Brain microvascular endothelial cell (primary cell): ENCODE data around the gene BMP2.
A peak's percentile ranks its signal among the peaks of the same experiment; 100 is the strongest.

ENCODE experiments used
- DNase-seq: peaks from one replicate; pipeline ENCODE4 v3.0.0-alpha.2; 2020
- H3K27ac ChIP-seq: fragments of 250-450 bp; sonication (Bioruptor Pico); 2 replicates; pipeline ENCODE4 v1.5.1; 2020; ENCODE audit warnings: mild to moderate bottlenecking, moderate library complexity
- H3K27me3 ChIP-seq: fragments of 250-450 bp; sonication (Bioruptor Pico); replicated peaks from 2 replicates; pipeline ENCODE4 v1.5.1; 2020; ENCODE audit warnings: mild to moderate bottlenecking
- H3K36me3 ChIP-seq: fragments of 250-450 bp; sonication (Bioruptor Pico); replicated peaks from 2 replicates; pipeline ENCODE4 v1.5.1; 2020; ENCODE audit warnings: mild to moderate bottlenecking
- H3K4me3 ChIP-seq: 2 replicates; pipeline ENCODE4 v1.5.1; 2011; ENCODE audit warnings: low read depth, mild to moderate bottlenecking, control low read depth, low read length, moderate library complexity
- in situ Hi-C: cut with HindIII; loops from 2 replicates; pipeline ENCODE4 v1.10.0; 2017; ENCODE audit warnings: low sequenced_read_pairs, low pct_ligation_motif_present
- TF ChIP-seq, protein P1 (sequence below): IDR thresholded peaks from 2 replicates; pipeline ENCODE4 v1.5.1; 2011; ENCODE audit warnings: low read depth, mild to moderate bottlenecking, moderate library complexity, low read length, control low read depth, inconsistent platforms; ENCODE audit errors: missing control alignments

Gene BMP2

DNA sequence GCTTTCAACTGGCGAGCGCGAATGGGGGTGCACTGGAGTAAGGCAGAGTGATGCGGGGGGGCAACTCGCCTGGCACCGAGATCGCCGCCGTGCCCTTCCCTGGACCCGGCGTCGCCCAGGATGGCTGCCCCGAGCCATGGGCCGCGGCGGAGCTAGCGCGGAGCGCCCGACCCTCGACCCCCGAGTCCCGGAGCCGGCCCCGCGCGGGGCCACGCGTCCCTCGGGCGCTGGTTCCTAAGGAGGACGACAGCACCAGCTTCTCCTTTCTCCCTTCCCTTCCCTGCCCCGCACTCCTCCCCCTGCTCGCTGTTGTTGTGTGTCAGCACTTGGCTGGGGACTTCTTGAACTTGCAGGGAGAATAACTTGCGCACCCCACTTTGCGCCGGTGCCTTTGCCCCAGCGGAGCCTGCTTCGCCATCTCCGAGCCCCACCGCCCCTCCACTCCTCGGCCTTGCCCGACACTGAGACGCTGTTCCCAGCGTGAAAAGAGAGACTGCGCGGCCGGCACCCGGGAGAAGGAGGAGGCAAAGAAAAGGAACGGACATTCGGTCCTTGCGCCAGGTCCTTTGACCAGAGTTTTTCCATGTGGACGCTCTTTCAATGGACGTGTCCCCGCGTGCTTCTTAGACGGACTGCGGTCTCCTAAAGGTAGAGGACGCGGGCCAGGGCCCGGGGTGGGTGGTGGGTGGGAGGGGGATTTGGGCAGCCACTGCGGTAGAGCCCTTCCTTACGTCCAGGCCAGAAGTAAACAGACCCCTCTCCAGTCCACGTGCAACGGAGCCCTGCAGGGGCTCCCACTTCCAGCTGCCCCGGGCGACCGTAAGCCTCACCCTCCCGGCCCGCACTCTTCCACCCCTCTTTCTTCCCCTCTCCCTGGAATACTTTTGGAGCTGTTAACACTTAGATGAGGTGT is 998 bp downstream of the BMP2 start:
- H3K27ac ChIP-seq = no peak overlapping the region
- in situ Hi-C loops = no loop called here
- H3K27me3 ChIP-seq = no peaks in the 10 kb centered on the region

DNA sequence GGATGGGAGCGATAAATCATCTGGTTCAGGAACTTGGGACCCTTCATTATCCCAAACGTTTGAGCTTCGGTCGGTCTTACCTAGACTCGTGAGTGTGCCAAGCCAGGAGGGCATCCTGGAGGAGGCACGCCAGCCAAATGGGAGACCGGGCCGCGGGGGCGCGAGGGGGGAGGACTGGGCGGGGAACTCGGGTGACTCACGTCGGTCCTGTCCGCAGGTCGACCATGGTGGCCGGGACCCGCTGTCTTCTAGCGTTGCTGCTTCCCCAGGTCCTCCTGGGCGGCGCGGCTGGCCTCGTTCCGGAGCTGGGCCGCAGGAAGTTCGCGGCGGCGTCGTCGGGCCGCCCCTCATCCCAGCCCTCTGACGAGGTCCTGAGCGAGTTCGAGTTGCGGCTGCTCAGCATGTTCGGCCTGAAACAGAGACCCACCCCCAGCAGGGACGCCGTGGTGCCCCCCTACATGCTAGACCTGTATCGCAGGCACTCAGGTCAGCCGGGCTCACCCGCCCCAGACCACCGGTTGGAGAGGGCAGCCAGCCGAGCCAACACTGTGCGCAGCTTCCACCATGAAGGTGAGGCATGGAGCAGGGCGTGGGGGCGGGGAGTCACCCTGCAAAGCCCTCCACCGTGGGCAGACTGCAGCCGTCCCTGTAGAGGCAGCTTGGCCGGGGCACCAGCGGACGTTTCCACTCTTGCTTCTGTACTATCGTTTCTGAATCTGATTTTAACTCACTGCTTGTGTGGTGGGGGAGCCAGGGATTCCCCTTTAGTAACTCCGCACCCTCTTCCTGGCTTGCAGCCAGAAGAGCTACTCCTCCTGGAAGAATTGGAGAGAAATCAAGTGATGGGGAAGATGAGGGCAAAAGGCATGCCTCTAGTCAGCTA is 2.7 kb downstream of the BMP2 start:
- Histone ChIP-seq H3K4me3 (peak overlapping the region; percentile 72), H3K36me3 (no peaks in the 10 kb centered on the region), H3K27ac (no peak overlapping the region), H3K27me3 (no peaks in the 10 kb centered on the region)
- in situ Hi-C loops = no loop called here
- DNase-seq = peak; percentile 14
- TF ChIP-seq, protein P1, sequence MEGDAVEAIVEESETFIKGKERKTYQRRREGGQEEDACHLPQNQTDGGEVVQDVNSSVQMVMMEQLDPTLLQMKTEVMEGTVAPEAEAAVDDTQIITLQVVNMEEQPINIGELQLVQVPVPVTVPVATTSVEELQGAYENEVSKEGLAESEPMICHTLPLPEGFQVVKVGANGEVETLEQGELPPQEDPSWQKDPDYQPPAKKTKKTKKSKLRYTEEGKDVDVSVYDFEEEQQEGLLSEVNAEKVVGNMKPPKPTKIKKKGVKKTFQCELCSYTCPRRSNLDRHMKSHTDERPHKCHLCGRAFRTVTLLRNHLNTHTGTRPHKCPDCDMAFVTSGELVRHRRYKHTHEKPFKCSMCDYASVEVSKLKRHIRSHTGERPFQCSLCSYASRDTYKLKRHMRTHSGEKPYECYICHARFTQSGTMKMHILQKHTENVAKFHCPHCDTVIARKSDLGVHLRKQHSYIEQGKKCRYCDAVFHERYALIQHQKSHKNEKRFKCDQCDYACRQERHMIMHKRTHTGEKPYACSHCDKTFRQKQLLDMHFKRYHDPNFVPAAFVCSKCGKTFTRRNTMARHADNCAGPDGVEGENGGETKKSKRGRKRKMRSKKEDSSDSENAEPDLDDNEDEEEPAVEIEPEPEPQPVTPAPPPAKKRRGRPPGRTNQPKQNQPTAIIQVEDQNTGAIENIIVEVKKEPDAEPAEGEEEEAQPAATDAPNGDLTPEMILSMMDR = no peak

More for the DNA sequence above, 998 bp downstream of the BMP2 start:
- DNase-seq = peak; percentile 16
- TF ChIP-seq, protein P1 = no peak
- peak overlapping the region; percentile 72 for H3K4me3 ChIP-seq
- H3K36me3 ChIP-seq = no peaks in the 10 kb centered on the region

DNA sequence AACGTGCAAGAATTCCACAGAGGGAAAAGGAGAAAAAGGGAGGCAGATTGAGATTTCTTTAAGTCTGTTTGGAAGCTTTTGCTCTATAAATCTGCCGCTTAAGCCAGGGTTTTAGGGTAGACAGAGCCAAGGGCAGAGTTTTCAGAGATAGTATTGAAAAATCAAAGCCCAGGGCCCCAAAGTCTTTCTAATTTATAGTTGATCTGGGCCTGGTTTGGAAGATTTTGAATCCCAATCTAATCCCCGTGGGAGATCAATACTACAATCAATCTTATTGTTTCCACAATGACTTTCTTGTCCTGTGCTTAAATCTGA is 3.3 kb downstream of the BMP2 start:
- no peaks in the 10 kb centered on the region for H3K36me3 ChIP-seq
- H3K4me3 ChIP-seq = peak overlapping the region; percentile 72
- in situ Hi-C loops = no loop called here
- DNase-seq = no peak
- TF ChIP-seq, protein P1 = no peak
- H3K27me3 ChIP-seq = no peaks in the 10 kb centered on the region
- no peak overlapping the region for H3K27ac ChIP-seq

GRCh38 chr20:6780433-6781190 is 13.1 kb downstream of the BMP2 start:
- in situ Hi-C loops = no loop called here
- TF ChIP-seq, protein P1 = no peak

DNA sequence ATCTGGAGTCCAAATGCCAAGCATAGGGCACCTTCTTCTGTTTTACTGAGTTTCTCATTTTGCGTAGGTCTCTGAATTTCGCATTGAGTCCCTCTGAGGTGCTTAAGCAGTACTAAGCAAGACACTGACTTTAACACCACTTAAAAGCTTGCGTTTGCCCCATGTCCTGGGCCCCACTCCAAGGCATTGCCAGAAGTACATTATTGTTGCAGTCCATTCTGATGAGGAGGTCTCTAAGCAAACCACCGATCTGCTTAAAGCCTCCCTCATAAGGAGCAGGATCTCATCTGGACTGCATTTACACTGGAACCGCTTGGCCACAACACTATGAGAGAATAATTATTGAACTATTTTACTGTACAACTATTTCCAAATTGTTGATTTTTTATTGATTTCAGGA is 16.3 kb downstream of the BMP2 start:
- Histone ChIP-seq H3K27ac (no peak overlapping the region), H3K36me3 (no peaks in the 10 kb centered on the region), H3K4me3 (no peak overlapping the region), H3K27me3 (no peaks in the 10 kb centered on the region)
- TF ChIP-seq, protein P1 = no peak
- no peak for DNase-seq
- in situ Hi-C loops = no loop called here

More at GRCh38 chr20:6780433-6781190, 13.1 kb downstream of the BMP2 start:
- no peak for DNase-seq
- Histone ChIP-seq H3K27ac (no peak overlapping the region), H3K36me3 (no peaks in the 10 kb centered on the region), H3K4me3 (no peak overlapping the region), H3K27me3 (no peaks in the 10 kb centered on the region)
